HCT116 (cell line): Measurements from ENCODE around the gene FBXO22. TPM values are rescaled to one million over a fixed set of nuclear protein-coding genes. Genes with fewer than 3 reads are reported as not detected.

Experiments used
- ATAC-seq: fragments of 200-7000 bp; cut with Tn5 transposase; 2 replicates; pipeline ENCODE4 v1.9.1; 2020; ENCODE audit warnings: mild to moderate bottlenecking, moderate library complexity
- BruUV-seq: library from RNA; stranded (reverse); fragments of 400-500 nt; replicated peaks from 2 replicates; lab custom pipeline; 2021; lab: Mats Ljungman, UMichigan
- CTCF ChIA-PET: fragments of 300-600 bp; sonication (Branson Sonifier 250); formaldehyde crosslinking; loops from one replicate; lab custom pipeline; 2021; ENCODE audit warnings: antibody characterized with exemption; lab: Charles Lee
- POLR2A ChIA-PET: fragments of 300-600, 350-600 bp; sonication (Branson Sonifier 250); formaldehyde crosslinking; loops from one replicate; lab custom pipeline; 2021; ENCODE audit warnings: antibody characterized with exemption; lab: Charles Lee
- RAD21 ChIA-PET, 2 experiments: fragments of 300-600 bp; sonication (Branson Sonifier 250); formaldehyde crosslinking; loops; one replicate each; lab custom pipeline; 2023; ENCODE audit warnings: low total read pairs in 2 of 2; ENCODE audit not compliant: uncharacterized antibody in 2 of 2, unreplicated experiment in 2 of 2, low non-redundant PET in 1 of 2; lab: Charles Lee
- DNase-seq: peaks from one replicate; pipeline ENCODE4 v3.0.0-alpha.2; 2010; ENCODE audit warnings: low read depth, low spot score
- H2AFZ ChIP-seq: fragments of 200-600 bp; shearing (Covaris generic), sonication (generic); 2 replicates; pipeline ENCODE4 v1.6.1; 2017; ENCODE audit warnings: low read depth, mixed run types, mixed read lengths, antibody characterized with exemption, low read length; ENCODE audit not compliant: poor library complexity, severe bottlenecking
- H3K27ac ChIP-seq: 2 replicates; pipeline ENCODE4 v1.5.1; 2012; ENCODE audit warnings: low read depth, low read length
- H3K27me3 ChIP-seq: fragments of 200-600 bp; sonication (generic); 2 replicates; pipeline ENCODE4 v1.6.1; 2016; ENCODE audit warnings: mixed run types, low read length, mixed read lengths; ENCODE audit not compliant: insufficient read depth
- H3K36me3 ChIP-seq, 2 experiments: fragments of 200-500 bp in 1 of 2; fragments of 200-600 bp in 1 of 2; sonication (Bioruptor generic) in 1 of 2; sonication (generic) in 1 of 2; 2 replicates each; pipeline versions ENCODE4 v1.5.1 to v1.6.1; 2014 to 2016; ENCODE audit warnings: low read length in 2 of 2, inconsistent platforms in 1 of 2, mixed read lengths in 1 of 2, mixed run types in 1 of 2; ENCODE audit not compliant: insufficient read depth in 2 of 2, control insufficient read depth in 1 of 2
- H3K4me1 ChIP-seq, 2 experiments: fragments of 200-600 bp in 1 of 2; sonication (generic) in 1 of 2; 2 replicates each; pipeline versions ENCODE4 v1.5.1 to v1.6.1; 2012 to 2017; ENCODE audit warnings: low read length in 2 of 2, inconsistent platforms in 1 of 2, mild to moderate bottlenecking in 1 of 2, mixed read lengths in 1 of 2, mixed run types in 1 of 2, moderate library complexity in 1 of 2; ENCODE audit not compliant: insufficient read depth in 2 of 2, control insufficient read depth in 1 of 2
- H3K4me2 ChIP-seq: fragments of 200-600 bp; sonication (generic); 2 replicates; pipeline ENCODE4 v1.6.1; 2017; ENCODE audit warnings: mixed run types, low read length, mixed read lengths
- H3K4me3 ChIP-seq, 2 experiments: fragments of 200-600 bp in 1 of 2; sonication (generic) in 1 of 2; replicated peaks in 1 of 2; 2 replicates each; pipeline ENCODE4 v1.5.1; 2011 to 2016; ENCODE audit warnings: low read length in 2 of 2, control low read depth in 1 of 2, low read depth in 1 of 2, mild to moderate bottlenecking in 1 of 2, mixed read lengths in 1 of 2, mixed run types in 1 of 2
- H3K79me2 ChIP-seq: fragments of 200-600 bp; sonication (generic); 2 replicates; pipeline ENCODE4 v1.6.1; 2017; ENCODE audit warnings: mild to moderate bottlenecking, mixed run types, low read length, moderate library complexity, mixed read lengths; ENCODE audit not compliant: insufficient read depth
- H3K9ac ChIP-seq: fragments of 200-600 bp; sonication (generic); 2 replicates; pipeline ENCODE4 v1.6.1; 2016; ENCODE audit warnings: low read length, mixed read lengths
- H3K9me2 ChIP-seq: fragments of 200-600 bp; sonication (generic), shearing (Covaris generic); 2 replicates; pipeline ENCODE4 v1.6.1; 2017; ENCODE audit warnings: mixed run types, mild to moderate bottlenecking, moderate library complexity; ENCODE audit not compliant: insufficient read depth
- H3K9me3 ChIP-seq, 2 experiments: fragments of 200-500 bp in 1 of 2; fragments of 200-600 bp in 1 of 2; sonication (Bioruptor generic) in 1 of 2; sonication (generic) in 1 of 2; 2 replicates each; pipeline ENCODE4 v1.6.1; 2014 to 2017; ENCODE audit warnings: low read length in 2 of 2, mixed read lengths in 2 of 2, inconsistent platforms in 1 of 2, low read depth in 1 of 2, mild to moderate bottlenecking in 1 of 2, mixed run types in 1 of 2, moderate library complexity in 1 of 2; ENCODE audit not compliant: control insufficient read depth in 1 of 2, insufficient read depth in 1 of 2
- H4K20me1 ChIP-seq: fragments of 200-600 bp; sonication (generic), shearing (Covaris generic); 2 replicates; pipeline ENCODE4 v1.6.1; 2017; ENCODE audit warnings: mixed run types, mild to moderate bottlenecking, moderate library complexity; ENCODE audit not compliant: insufficient read depth
- CBX3 ChIP-seq: IDR thresholded peaks from 2 replicates; pipeline ENCODE4 v1.6.1; 2012; ENCODE audit warnings: low read depth
- EGR1 ChIP-seq: IDR thresholded peaks from 2 replicates; pipeline ENCODE4 v1.6.1; 2012; ENCODE audit warnings: low read depth
- ELF1 ChIP-seq: IDR thresholded peaks from 2 replicates; pipeline ENCODE4 v1.6.1; 2012; ENCODE audit warnings: low read depth, borderline replicate concordance
- EZH2phosphoT487 ChIP-seq: fragments of 200-600 bp; IDR thresholded peaks from 2 replicates; pipeline ENCODE4 v1.6.1; 2018; ENCODE audit warnings: antibody characterized with exemption, borderline replicate concordance
- MAX ChIP-seq: IDR thresholded peaks from 2 replicates; pipeline ENCODE4 v1.6.1; 2012
- POLR2A ChIP-seq: IDR thresholded peaks from 2 replicates; pipeline ENCODE4 v1.7.0; 2011; ENCODE audit warnings: borderline replicate concordance; ENCODE audit not compliant: insufficient read depth, insufficient read length; ENCODE audit errors: extremely low read depth
- RAD21 ChIP-seq: IDR thresholded peaks from 2 replicates; pipeline ENCODE4 v1.6.1; 2012; ENCODE audit warnings: low read depth, mild to moderate bottlenecking
- REST ChIP-seq: IDR thresholded peaks from 2 replicates; pipeline ENCODE4 v1.6.1; 2012; ENCODE audit warnings: low read depth
- SRF ChIP-seq: IDR thresholded peaks from 2 replicates; pipeline ENCODE4 v1.6.1; 2012; ENCODE audit warnings: low read depth
- TCF7L2 ChIP-seq: IDR thresholded peaks from 2 replicates; pipeline ENCODE4 v1.7.0; 2011; ENCODE audit warnings: borderline replicate concordance, inconsistent platforms; ENCODE audit not compliant: insufficient read depth, insufficient read length; ENCODE audit errors: extremely low read depth
- intact Hi-C: fragments of 100-400 bp; cut with micrococcal nuclease; formaldehyde crosslinking; loops from 2 replicates; pipeline ENCODE4 v1.10.0; 2022
- total RNA-seq: library from RNA; stranded (reverse); gene quantifications from one replicate; pipeline ENCODE4 v1.2.1, GENCODE V29; 2021; ENCODE audit not compliant: unreplicated experiment
- TF ChIP-seq, protein P1 (sequence below), 3 experiments: fragments of 200-600 bp in 1 of 3; sonication (generic) in 1 of 3; IDR thresholded peaks in 2 of 3; conservative IDR thresholded peaks in 1 of 3; 2 replicates each; pipeline ENCODE4 v1.5.1; 2012 to 2017; ENCODE audit warnings: low read depth in 2 of 3, low read length in 2 of 3, antibody characterized with exemption in 1 of 3, borderline replicate concordance in 1 of 3, control low read depth in 1 of 3, mild to moderate bottlenecking in 1 of 3, mixed read lengths in 1 of 3, mixed run types in 1 of 3, moderate library complexity in 1 of 3; ENCODE audit not compliant: insufficient read depth in 1 of 3
- TF ChIP-seq, protein P2 (sequence below): IDR thresholded peaks from 2 replicates; pipeline ENCODE4 v1.6.1; 2011; ENCODE audit warnings: mild to moderate bottlenecking, low read length, moderate library complexity; ENCODE audit not compliant: insufficient replicate concordance; ENCODE audit errors: extremely low read depth

The FBXO22 gene
- total RNA-seq, 1 experiment from 2014 or later: 60.3 TPM

DNA sequence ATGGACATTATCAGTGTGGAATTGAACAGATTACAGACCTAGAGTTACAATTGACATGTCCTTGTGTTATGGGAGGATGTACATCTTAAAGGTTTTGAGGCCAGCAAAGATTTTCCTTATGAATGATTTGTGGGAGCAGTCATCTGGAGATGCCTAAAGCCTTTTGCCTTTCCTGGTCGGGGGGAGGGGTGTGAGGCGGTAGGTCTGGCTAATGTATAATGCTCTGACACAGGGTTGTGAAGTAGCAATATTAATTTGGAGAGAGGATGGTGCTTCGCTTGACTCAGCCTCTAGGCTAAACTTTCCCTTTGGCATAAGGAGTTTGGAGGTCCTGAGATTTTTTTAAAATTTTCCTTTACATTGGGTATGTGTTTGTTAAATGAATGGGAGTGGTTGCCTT is 23.3 kb downstream of the FBXO22 start:
- Histone ChIP-seq H3K4me3 (no peak overlapping the region), H4K20me1 (peaks cover 11% of the 10 kb centered on the region; the same call in 1 of the 2 replicates), H3K9me2 (no peaks in the 10 kb centered on the region), H3K9me3 (no peaks in the 10 kb centered on the region), H3K36me3 (peaks cover 2 to 18% of the 10 kb centered on the region in 2 experiments; a peak in 2 of 4 replicates), H3K79me2 (peaks cover 88% of the 10 kb centered on the region), H2AFZ (no peak overlapping the region), H3K4me2 (no peak overlapping the region), H3K4me1 (no peaks in the 10 kb centered on the region), H3K27ac (no peak overlapping the region), H3K27me3 (no peaks in the 10 kb centered on the region), H3K9ac (no peak overlapping the region)
- TF ChIP-seq, protein P1, sequence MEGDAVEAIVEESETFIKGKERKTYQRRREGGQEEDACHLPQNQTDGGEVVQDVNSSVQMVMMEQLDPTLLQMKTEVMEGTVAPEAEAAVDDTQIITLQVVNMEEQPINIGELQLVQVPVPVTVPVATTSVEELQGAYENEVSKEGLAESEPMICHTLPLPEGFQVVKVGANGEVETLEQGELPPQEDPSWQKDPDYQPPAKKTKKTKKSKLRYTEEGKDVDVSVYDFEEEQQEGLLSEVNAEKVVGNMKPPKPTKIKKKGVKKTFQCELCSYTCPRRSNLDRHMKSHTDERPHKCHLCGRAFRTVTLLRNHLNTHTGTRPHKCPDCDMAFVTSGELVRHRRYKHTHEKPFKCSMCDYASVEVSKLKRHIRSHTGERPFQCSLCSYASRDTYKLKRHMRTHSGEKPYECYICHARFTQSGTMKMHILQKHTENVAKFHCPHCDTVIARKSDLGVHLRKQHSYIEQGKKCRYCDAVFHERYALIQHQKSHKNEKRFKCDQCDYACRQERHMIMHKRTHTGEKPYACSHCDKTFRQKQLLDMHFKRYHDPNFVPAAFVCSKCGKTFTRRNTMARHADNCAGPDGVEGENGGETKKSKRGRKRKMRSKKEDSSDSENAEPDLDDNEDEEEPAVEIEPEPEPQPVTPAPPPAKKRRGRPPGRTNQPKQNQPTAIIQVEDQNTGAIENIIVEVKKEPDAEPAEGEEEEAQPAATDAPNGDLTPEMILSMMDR (IDR thresholded peaks at IDR 0.05 in 2 of 3, conservative IDR thresholded peaks at IDR 0.05 in 1 of 3; ENCODE audit: borderline replicate concordance in 1 of 3, insufficient read depth in 1 of 3, low read depth in 2 of 3, low read length in 2 of 3): no peak
- TF ChIP-seq, protein P2, sequence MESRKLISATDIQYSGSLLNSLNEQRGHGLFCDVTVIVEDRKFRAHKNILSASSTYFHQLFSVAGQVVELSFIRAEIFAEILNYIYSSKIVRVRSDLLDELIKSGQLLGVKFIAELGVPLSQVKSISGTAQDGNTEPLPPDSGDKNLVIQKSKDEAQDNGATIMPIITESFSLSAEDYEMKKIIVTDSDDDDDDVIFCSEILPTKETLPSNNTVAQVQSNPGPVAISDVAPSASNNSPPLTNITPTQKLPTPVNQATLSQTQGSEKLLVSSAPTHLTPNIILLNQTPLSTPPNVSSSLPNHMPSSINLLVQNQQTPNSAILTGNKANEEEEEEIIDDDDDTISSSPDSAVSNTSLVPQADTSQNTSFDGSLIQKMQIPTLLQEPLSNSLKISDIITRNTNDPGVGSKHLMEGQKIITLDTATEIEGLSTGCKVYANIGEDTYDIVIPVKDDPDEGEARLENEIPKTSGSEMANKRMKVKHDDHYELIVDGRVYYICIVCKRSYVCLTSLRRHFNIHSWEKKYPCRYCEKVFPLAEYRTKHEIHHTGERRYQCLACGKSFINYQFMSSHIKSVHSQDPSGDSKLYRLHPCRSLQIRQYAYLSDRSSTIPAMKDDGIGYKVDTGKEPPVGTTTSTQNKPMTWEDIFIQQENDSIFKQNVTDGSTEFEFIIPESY: no peak
- intact Hi-C loops: no loop called here
- ChIA-PET POLR2A (no interaction called here), CTCF (no interaction called here), RAD21 (no interaction called here)
- ATAC-seq (no peak), DNase-seq (no peak)
- BruUV-seq: no TSS peak

DNA sequence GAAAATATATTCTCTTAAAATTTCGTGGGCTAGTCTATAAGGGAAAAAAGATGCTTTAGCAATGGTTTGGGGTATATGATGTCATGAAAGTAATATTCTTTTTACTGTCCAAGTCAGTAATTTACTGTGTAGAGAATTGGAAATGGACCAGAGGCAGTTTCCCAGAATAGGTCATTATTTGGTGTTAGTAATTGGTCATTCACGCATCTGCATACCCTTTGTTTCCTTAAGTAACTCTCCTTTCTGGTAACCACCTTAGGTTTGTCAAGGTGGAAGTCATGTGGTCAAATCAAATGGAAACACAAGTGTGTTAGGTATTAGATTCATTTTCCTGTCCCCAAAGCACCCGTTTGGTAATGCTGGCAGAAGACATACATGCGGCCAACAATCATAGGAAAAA is 23.9 kb downstream of the FBXO22 start:
- no peak overlapping the region for H3K9ac ChIP-seq
- DNase-seq: no peak
- no peak overlapping the region for H3K27ac ChIP-seq
- intact Hi-C loops: no loop called here
- ChIA-PET CTCF (interaction anchor here (1.1 to 2.2 kb wide), 2 partner anchors 112 to 130 kb away, joined by 3 to 10 read pairs; no protein-coding TSS in a partner anchor), POLR2A (no interaction called here), RAD21 (no interaction called here)
- H3K9me3 ChIP-seq: no peaks in the 10 kb centered on the region
- no peak overlapping the region for H3K4me3 ChIP-seq
- no peak overlapping the region for H3K4me2 ChIP-seq
- H3K27me3 ChIP-seq: no peaks in the 10 kb centered on the region
- H3K4me1 ChIP-seq: no peaks in the 10 kb centered on the region
- H3K36me3 ChIP-seq: peaks cover 4 to 17% of the 10 kb centered on the region in 2 experiments; a peak in 2 of 4 replicates
- H2AFZ ChIP-seq: no peak overlapping the region
- BruUV-seq: no TSS peak
- no peak for ATAC-seq
- peaks cover 82% of the 10 kb centered on the region for H3K79me2 ChIP-seq
- H3K9me2 ChIP-seq: no peaks in the 10 kb centered on the region
- peaks cover 11% of the 10 kb centered on the region; the same call in 1 of the 2 replicates for H4K20me1 ChIP-seq
- TF ChIP-seq ELF1 (no peak), REST (no peak), POLR2A (no peak), TCF7L2 (no peak), CBX3 (no peak), RAD21 (no peak), MAX (no peak), SRF (no peak), EGR1 (no peak), EZH2phosphoT487 (no peak)
